ENCODE data around the gene GLRA1. TPM values are rescaled to one million over a fixed set of nuclear protein-coding genes. Genes with fewer than 3 reads are reported as not detected.

GLRA1 gene
- total RNA-seq, 1 experiment from 2014 or later: not detected

GRCh38 chr5:151900891-151901290 is 23.8 kb downstream of the GLRA1 start:
- Histone ChIP-seq H4K20me1 (ENCODE audit: insufficient read depth) (no peaks in the 10 kb centered on the region), H3K36me3 (ENCODE audit: control insufficient read depth in 1 of 2, insufficient read depth in 2 of 2, low read length in 2 of 2) (no peaks in the 10 kb centered on the region), H3K4me2 (ENCODE audit: low read length) (no peak overlapping the region), H3K9me2 (ENCODE audit: insufficient read depth) (no peaks in the 10 kb centered on the region), H3K9me3 (ENCODE audit: control insufficient read depth in 1 of 2, insufficient read depth in 1 of 2, low read depth in 1 of 2, low read length in 2 of 2) (no peaks in the 10 kb centered on the region), H3K4me1 (ENCODE audit: control insufficient read depth in 1 of 2, insufficient read depth in 2 of 2, low read length in 2 of 2) (peaks cover 0 to 5% of the 10 kb centered on the region in 2 experiments; a peak in 3 of 4 replicates), H2AFZ (ENCODE audit: low read depth, low read length, poor library complexity, severe bottlenecking) (no peak overlapping the region), H3K79me2 (ENCODE audit: insufficient read depth, low read length) (no peaks in the 10 kb centered on the region), H3K9ac (ENCODE audit: low read length) (no peak overlapping the region), H3K27ac (ENCODE audit: low read depth, low read length) (no peak overlapping the region), H3K27me3 (ENCODE audit: insufficient read depth, low read length) (peaks cover 40% of the 10 kb centered on the region), H3K4me3 (replicated peaks in 1 of 2; ENCODE audit: low read depth in 1 of 2, low read length in 2 of 2) (no peak overlapping the region)
- TF ChIP-seq CEBPB (IDR thresholded peaks at IDR 0.05; ENCODE audit: low read depth) (no peak), ELF1 (IDR thresholded peaks at IDR 0.05; ENCODE audit: borderline replicate concordance, low read depth) (no peak)
- intact Hi-C loops (cut with micrococcal nuclease): no loop called here
- ChIA-PET CTCF (no interaction called here), POLR2A (no interaction called here), RAD21 (ENCODE audit: low non-redundant PET in 1 of 2, low total read pairs in 2 of 2, uncharacterized antibody in 2 of 2, unreplicated experiment in 2 of 2) (no interaction called here)
- DNase-seq (ENCODE audit: low read depth, low spot score) (no peak), ATAC-seq (no peak)
- BruUV-seq (replicated peaks): no TSS peak

GRCh38 chr5:151899399-151899798 is 25.3 kb downstream of the GLRA1 start:
- no peak overlapping the region for H3K4me3 ChIP-seq (replicated peaks in 1 of 2; ENCODE audit: low read depth in 1 of 2, low read length in 2 of 2)
- peaks cover 0 to 6% of the 10 kb centered on the region in 2 experiments; a peak in 3 of 4 replicates for H3K4me1 ChIP-seq (ENCODE audit: control insufficient read depth in 1 of 2, insufficient read depth in 2 of 2, low read length in 2 of 2)
- no peak overlapping the region for H3K27ac ChIP-seq (ENCODE audit: low read depth, low read length)
- ChIA-PET RAD21 (ENCODE audit: low non-redundant PET in 1 of 2, low total read pairs in 2 of 2, uncharacterized antibody in 2 of 2, unreplicated experiment in 2 of 2) (no interaction called here), CTCF (no interaction called here), POLR2A (no interaction called here)
- peaks cover 36% of the 10 kb centered on the region for H3K27me3 ChIP-seq (ENCODE audit: insufficient read depth, low read length)
- no peaks in the 10 kb centered on the region for H3K79me2 ChIP-seq (ENCODE audit: insufficient read depth, low read length)
- no peak overlapping the region for H3K9ac ChIP-seq (ENCODE audit: low read length)
- H2AFZ ChIP-seq (ENCODE audit: low read depth, low read length, poor library complexity, severe bottlenecking): no peak overlapping the region
- H3K9me2 ChIP-seq (ENCODE audit: insufficient read depth): no peaks in the 10 kb centered on the region
- DNase-seq (ENCODE audit: low read depth, low spot score) (no peak), ATAC-seq (no peak)
- TF ChIP-seq SIN3A (IDR thresholded peaks at IDR 0.05; ENCODE audit: low read depth) (no peak), REST (IDR thresholded peaks at IDR 0.05; ENCODE audit: low read depth) (no peak), JUND (IDR thresholded peaks at IDR 0.05) (no peak), TCF7L2 (IDR thresholded peaks at IDR 0.05; ENCODE audit: borderline replicate concordance, extremely low read depth, insufficient read depth, insufficient read length) (no peak), ZNF274 (IDR thresholded peaks at IDR 0.05; ENCODE audit: low read depth, low read length) (no peak)
- TF ChIP-seq, protein P1, sequence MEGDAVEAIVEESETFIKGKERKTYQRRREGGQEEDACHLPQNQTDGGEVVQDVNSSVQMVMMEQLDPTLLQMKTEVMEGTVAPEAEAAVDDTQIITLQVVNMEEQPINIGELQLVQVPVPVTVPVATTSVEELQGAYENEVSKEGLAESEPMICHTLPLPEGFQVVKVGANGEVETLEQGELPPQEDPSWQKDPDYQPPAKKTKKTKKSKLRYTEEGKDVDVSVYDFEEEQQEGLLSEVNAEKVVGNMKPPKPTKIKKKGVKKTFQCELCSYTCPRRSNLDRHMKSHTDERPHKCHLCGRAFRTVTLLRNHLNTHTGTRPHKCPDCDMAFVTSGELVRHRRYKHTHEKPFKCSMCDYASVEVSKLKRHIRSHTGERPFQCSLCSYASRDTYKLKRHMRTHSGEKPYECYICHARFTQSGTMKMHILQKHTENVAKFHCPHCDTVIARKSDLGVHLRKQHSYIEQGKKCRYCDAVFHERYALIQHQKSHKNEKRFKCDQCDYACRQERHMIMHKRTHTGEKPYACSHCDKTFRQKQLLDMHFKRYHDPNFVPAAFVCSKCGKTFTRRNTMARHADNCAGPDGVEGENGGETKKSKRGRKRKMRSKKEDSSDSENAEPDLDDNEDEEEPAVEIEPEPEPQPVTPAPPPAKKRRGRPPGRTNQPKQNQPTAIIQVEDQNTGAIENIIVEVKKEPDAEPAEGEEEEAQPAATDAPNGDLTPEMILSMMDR (IDR thresholded peaks at IDR 0.05 in 2 of 3, conservative IDR thresholded peaks at IDR 0.05 in 1 of 3; ENCODE audit: borderline replicate concordance in 1 of 3, insufficient read depth in 1 of 3, low read depth in 2 of 3, low read length in 2 of 3): no peak
- no peak overlapping the region for H3K4me2 ChIP-seq (ENCODE audit: low read length)
- intact Hi-C loops (cut with micrococcal nuclease): no loop called here
- no TSS peak for BruUV-seq (replicated peaks)
- H4K20me1 ChIP-seq (ENCODE audit: insufficient read depth): no peaks in the 10 kb centered on the region
- no peaks in the 10 kb centered on the region for H3K36me3 ChIP-seq (ENCODE audit: control insufficient read depth in 1 of 2, insufficient read depth in 2 of 2, low read length in 2 of 2)
- no peaks in the 10 kb centered on the region for H3K9me3 ChIP-seq (ENCODE audit: control insufficient read depth in 1 of 2, insufficient read depth in 1 of 2, low read depth in 1 of 2, low read length in 2 of 2)
